NCI-H446 treated with DMSO at 0.1 percent for 48 hours (cell line): ENCODE data around the gene TMTC2.
A peak's percentile ranks its signal among the peaks of the same experiment; 100 is the strongest.

Experiments used
- DNase-seq: peaks from one replicate; lab custom pipeline; 2025; lab: John Stamatoyannopoulos, UW

Gene TMTC2

GRCh38 chr12:82880442-82880901 lies 193.8 kb downstream of the TMTC2 start:
- peak; percentile 62 for DNase-seq

DNA sequence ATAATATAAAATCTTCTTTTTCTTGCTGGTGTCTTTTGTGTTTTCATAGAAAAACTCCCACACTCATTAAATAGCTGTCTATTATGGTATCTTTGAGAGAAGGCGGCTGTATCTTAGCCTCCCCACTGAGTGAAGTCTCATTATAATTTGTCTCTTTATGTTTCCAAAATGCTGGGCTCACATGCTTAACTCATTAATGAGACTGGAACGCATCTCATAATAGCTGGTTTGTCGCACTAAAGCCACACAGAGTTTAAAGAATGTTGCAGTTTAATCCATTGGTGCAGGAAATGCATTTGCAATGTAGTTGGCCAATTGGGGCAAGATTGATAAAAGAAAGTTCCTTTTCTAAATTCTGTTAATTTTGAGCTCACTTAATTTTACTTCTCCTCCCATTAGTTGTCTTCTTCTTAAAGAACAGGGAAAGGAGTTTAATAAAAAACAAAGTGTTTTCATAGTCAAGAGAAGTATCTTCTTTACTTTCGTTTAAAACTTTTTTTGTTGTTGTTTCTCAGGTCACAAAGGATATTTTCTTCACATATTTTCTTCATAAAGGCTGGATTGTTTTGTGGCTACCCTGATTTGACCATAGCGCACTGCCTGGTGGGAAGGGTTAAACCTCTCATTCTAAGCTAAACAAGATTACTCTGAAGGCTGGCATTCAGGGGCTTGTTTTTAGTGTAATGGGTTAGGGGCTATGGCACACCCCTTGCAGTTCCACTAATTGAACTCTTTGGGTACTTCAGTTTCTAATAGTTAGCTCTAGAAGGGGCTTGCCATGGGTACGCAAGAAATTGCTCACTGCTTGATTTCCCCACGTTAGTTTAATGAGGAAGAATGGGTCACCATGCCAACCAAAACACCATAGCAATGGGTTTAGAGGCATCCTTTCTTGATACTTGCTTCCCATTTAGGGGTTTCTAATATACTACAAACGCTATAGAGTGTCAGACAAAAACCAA lies 197.0 kb downstream of the TMTC2 start:
- DNase-seq = no peak

DNA sequence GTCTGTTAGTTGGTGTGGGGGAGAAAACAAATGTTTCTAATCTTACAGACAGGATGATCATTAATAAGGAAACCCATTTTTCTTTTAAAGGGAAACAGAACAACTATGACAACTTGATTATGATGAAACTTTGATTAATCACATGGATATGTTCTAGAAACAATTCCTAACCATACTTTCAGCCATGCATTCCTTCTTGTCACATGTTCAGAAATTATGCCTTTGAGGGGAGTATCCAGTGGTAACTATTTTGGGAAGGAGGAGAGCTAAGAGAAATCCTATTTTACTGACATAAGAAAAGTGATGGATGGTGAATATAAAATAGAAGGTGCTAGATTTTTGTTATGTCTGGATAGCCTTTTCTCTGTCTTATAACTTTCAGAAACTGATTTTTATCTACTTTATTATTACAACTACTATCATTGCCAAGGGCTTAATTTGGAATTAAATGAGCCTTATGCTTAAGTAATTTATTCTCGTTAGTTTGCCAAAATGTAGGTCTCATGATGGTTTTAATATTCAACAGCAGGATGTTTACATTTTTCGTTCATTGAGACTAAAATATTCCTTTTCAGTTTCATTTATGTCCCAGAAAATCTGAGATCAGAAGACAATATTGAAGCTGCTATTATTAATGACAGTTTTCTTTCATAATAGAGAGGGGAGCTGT lies 200.1 kb downstream of the TMTC2 start:
- peak; percentile 28 for DNase-seq

DNA sequence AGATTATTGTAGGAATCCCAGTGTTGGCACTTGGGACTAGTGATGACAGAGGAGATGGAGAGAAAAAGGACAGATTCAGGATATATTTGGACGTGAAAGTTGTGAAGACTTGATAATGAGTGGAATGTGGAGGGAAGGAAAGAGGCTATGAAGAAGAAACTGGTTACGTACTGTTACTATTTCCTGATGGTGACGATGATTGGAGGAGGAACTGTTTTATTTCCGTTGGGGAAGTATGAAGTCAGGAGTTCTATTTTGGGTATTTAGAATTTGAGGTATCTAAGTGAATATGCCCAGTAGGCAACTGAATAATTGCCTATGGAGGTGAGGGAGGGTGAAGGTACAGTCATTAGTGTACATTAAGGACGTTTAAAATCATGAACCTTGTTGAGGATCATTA lies 207.2 kb downstream of the TMTC2 start:
- no peak for DNase-seq

DNA sequence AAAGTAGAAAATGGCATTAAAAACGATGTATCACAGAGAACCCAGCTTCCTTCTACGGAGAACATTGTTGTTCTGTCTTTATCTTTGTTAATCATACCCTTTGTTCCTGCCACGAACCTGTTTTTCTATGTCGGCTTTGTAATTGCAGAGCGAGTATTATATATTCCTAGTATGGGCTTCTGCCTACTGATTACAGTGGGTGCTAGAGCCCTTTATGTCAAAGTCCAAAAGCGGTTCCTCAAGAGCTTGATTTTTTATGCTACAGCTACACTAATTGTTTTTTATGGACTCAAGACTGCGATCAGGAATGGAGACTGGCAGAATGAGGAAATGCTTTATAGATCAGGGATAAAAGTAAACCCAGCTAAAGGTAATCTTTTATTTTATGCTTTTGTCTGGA lies 209.6 kb downstream of the TMTC2 start:
- DNase-seq = no peak

GRCh38 chr12:82896979-82897378 lies 210.3 kb downstream of the TMTC2 start:
- DNase-seq = no peak

DNA sequence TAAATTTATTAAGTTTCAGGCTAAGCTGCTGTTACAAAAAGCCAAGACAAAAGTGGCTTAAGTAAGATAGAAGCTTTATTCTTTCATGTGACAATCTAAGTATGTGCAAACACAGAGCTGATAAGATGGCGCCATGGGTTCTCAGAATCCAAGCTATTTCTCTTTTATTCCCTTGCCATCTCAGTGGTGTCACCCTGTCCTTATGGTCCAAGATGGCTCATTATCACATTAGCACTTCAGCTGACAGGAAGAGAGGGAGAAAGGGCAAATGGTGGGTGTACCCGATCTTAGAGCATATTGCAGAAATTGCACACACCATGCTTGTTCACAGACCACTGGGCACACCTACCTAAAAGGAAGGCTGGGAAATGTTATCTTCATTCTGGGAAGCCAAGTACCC lies 211.7 kb downstream of the TMTC2 start:
- no peak for DNase-seq

GRCh38 chr12:82904219-82904790 lies 217.6 kb downstream of the TMTC2 start:
- no peak for DNase-seq

GRCh38 chr12:82910246-82910893 lies 223.7 kb downstream of the TMTC2 start:
- no peak for DNase-seq

DNA sequence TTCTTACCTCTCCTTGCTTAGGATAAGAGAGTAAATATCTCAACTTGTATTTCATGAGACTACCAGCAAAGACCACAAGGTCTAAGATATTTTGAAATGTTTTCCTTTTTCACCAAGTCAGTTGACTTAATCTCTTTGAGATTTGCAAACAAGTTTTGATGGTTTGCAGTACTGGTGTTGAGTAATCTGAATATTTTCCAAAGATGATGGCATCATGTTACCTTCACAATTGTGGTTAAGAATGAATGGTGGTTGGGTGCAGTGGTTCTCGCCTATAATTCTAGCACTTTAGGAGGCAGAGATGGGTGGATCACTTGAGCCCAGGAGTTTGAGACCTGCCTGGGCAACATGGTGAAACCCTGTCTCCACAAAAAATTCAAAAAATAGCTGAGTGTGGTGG lies 225.7 kb downstream of the TMTC2 start:
- no peak for DNase-seq

GRCh38 chr12:82919388-82920054 lies 232.8 kb downstream of the TMTC2 start:
- DNase-seq = no peak

- DNase-seq = no peak
These were observed 237.2 kb downstream of the TMTC2 start for GRCh38 chr12:82923935-82924334.

DNA sequence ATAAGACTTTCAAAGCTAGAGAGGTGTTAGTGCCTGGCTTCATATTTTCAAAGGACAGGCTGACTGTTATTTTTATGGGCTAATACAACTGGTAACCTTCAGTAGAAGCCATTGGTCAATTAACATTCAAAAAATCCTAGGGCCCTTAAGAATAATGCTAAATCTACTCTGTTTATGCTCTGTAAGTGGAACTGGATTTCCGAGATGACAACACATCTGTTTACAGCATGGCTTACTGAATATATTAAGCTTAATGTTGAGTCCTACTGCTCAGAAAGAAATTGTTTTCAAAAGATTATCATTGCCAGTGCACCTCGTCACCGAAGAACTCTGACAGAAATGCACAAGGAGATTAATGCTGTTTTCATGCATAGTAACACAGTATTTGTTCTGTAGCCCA lies 239.9 kb downstream of the TMTC2 start:
- DNase-seq = no peak

- no peak for DNase-seq
These were observed 243.6 kb downstream of the TMTC2 start for GRCh38 chr12:82930301-82930700.

DNA sequence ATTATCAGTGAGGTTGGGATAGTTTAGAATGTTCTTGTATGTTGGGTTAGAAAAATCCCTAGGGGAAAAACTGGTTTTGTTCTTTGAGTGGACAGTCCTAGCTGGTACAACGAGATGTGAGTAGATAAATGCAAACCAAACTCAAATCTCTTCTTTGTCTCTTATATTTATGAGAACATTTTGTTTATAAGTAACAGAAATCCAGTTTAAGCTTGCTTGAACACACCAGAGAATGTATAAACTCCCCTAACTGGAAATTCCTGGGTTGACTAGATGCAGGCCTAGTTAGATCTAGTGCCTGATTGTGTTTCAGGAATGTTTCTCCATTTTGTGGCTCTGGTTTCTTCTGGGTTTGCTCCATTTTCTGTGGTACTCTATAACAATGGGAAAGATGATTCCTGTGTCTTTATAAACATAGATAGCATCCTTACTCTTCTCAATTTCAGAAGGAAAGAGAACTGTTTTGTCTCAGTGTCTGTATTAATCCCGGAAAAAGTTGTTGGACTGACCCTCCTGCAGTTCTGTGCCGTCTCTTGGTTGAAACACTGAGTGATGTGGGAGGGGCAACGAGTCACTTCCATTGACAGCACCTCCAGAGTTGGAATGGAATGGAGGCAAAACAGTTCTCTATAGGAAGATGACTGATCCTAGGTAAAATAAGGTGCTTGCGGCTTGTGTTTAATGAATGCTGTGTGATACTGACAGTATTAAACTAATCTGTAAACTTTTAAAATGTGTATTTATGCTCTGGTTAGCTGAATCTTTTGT lies 244.8 kb downstream of the TMTC2 start:
- DNase-seq = no peak

DNA sequence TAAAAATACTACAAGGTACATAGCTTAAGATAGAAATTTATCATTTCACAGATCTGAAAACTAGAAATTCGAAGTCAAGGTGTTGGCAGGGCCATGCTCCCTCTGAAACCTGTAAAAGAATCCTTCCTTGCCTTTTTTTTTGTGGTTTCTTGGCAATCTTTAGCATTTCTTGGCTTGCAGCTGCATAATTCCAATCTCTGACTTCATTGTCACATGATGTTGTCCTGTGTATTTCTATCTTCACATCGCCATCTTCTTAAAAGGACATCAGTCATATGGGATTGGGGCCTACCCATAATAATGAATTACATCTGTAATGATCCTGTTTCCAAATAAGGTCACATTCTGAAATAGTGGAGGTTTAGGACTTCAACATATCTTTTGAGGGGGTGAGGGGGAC lies 250.4 kb downstream of the TMTC2 start:
- DNase-seq = peak; percentile 5

GRCh38 chr12:82942521-82942920 lies 255.8 kb downstream of the TMTC2 start:
- DNase-seq = no peak

GRCh38 chr12:82942991-82943401 lies 256.3 kb downstream of the TMTC2 start:
- no peak for DNase-seq

- no peak for DNase-seq
These were observed 261.8 kb downstream of the TMTC2 start for GRCh38 chr12:82948491-82948890.

DNA sequence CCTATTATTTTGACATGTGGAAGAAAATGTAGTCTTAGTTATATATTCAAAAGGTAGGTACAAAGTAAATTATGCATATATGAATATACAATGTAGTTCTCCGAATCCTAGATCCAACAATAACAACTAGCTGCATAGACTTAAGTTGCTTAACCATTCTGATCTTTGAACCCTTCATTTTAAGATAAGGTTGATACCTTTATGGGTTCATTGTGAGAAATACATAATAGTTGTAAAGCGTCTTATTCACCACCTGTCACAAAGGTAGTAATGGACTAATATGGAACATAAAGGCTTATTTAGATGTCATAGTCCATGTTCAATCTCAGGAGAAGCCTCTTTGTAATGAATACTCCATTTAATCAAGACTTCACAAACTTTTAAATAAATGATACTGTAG lies 263.6 kb downstream of the TMTC2 start:
- no peak for DNase-seq

DNA sequence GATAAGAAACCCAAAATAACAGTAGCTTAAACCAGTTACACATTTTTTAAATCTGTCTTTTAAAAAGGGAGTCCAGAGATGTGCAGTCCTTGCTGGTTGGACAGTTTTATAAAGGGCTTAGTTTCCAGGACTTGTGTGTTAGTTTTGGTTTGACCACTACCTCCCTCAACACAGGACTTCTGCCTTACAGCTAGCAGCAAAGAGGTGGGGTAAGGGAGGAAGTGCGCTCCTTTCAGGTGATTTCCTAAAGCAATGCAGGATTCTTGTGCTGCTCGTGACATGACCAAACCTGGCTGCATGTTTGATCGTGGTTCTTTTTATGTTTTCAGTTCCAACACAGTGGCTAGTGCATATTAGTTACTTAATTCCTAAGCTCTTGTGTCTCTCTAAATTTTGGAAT lies 266.2 kb downstream of the TMTC2 start:
- no peak for DNase-seq
